ENCODE results near the gene OMA1. TPM values are rescaled to one million over a fixed set of nuclear protein-coding genes. Genes with fewer than 3 reads are reported as not detected.
A peak's percentile ranks its signal among the peaks of the same experiment; 100 is the strongest.

OMA1 gene
- total RNA-seq, 2 donors from 2014 or later: 27.0 to 27.3 TPM

GRCh38 chr1:58588396-58588795, 41.9 kb upstream of the OMA1 start:
- Histone ChIP-seq H3K4me1 (peaks cover 0 to 17% of the 10 kb centered on the region in 2 donors), H3K4me3 (no peak overlapping the region), H3K36me3 (no peaks in the 10 kb centered on the region), H3K27me3 (no peaks in the 10 kb centered on the region), H3K27ac (no peak overlapping the region), H3K9me3 (no peaks in the 10 kb centered on the region)
- DNase-seq (ENCODE audit: low spot score): no peak
- TF ChIP-seq, protein P1, sequence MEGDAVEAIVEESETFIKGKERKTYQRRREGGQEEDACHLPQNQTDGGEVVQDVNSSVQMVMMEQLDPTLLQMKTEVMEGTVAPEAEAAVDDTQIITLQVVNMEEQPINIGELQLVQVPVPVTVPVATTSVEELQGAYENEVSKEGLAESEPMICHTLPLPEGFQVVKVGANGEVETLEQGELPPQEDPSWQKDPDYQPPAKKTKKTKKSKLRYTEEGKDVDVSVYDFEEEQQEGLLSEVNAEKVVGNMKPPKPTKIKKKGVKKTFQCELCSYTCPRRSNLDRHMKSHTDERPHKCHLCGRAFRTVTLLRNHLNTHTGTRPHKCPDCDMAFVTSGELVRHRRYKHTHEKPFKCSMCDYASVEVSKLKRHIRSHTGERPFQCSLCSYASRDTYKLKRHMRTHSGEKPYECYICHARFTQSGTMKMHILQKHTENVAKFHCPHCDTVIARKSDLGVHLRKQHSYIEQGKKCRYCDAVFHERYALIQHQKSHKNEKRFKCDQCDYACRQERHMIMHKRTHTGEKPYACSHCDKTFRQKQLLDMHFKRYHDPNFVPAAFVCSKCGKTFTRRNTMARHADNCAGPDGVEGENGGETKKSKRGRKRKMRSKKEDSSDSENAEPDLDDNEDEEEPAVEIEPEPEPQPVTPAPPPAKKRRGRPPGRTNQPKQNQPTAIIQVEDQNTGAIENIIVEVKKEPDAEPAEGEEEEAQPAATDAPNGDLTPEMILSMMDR (IDR thresholded peaks at IDR 0.05): no peak

GRCh38 chr1:58587667-58588066, 41.1 kb upstream of the OMA1 start:
- TF ChIP-seq, protein P1 (IDR thresholded peaks at IDR 0.05): no peak
- H3K4me3 ChIP-seq: no peak overlapping the region
- no peaks in the 10 kb centered on the region for H3K36me3 ChIP-seq
- no peaks in the 10 kb centered on the region for H3K9me3 ChIP-seq
- no peak for DNase-seq (ENCODE audit: low spot score)
- H3K27me3 ChIP-seq: no peaks in the 10 kb centered on the region
- H3K4me1 ChIP-seq: peaks cover 0 to 17% of the 10 kb centered on the region in 2 donors
- no peak overlapping the region for H3K27ac ChIP-seq

- no peak overlapping the region for H3K4me3 ChIP-seq
- no peaks in the 10 kb centered on the region for H3K36me3 ChIP-seq
- TF ChIP-seq, protein P1 (IDR thresholded peaks at IDR 0.05): no peak
- DNase-seq (ENCODE audit: low spot score): no peak
- peaks cover 0 to 17% of the 10 kb centered on the region in 2 donors for H3K4me1 ChIP-seq
- no peaks in the 10 kb centered on the region for H3K9me3 ChIP-seq
- H3K27me3 ChIP-seq: no peaks in the 10 kb centered on the region
- no peak overlapping the region for H3K27ac ChIP-seq
Observed at GRCh38 chr1:58586271-58586670, 39.7 kb upstream of the OMA1 start.

DNA sequence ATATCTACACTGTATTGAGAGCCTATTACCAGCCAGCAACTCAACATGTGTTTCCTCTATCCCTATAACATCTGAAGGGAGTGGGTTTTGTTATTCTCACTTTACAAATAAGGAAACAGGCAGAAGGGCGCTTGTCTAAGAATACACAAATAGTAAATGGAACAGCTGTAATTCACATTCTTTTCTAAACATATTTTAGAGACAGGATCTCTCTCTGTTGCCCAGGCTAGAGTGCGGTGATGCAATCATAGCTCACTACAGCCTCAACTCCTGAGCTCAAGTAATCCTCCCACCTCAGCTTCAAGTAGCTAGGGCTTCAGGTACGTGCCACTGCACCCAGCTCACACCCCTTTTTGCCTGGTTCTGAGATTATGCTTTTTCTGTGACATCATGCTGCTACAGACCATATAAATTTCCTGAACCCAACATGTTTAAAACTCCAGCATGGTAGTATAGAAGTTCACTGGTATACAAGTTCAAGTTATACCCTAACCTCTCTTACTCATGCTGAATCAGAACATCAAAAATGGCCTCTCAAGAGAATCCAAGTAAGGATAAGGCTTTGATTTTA, 39.1 kb upstream of the OMA1 start:
- Histone ChIP-seq H3K4me1 (peaks cover 0 to 17% of the 10 kb centered on the region in 2 donors), H3K27ac (peak overlapping the region in 1 of 2 donors; percentile 56), H3K9me3 (no peaks in the 10 kb centered on the region), H3K36me3 (no peaks in the 10 kb centered on the region), H3K4me3 (no peak overlapping the region), H3K27me3 (no peaks in the 10 kb centered on the region)
- no peak for DNase-seq (ENCODE audit: low spot score)
- TF ChIP-seq, protein P1 (IDR thresholded peaks at IDR 0.05): no peak

GRCh38 chr1:58585166-58585565, 38.6 kb upstream of the OMA1 start:
- no peak for DNase-seq (ENCODE audit: low spot score)
- Histone ChIP-seq H3K4me3 (no peak overlapping the region), H3K27ac (peak overlapping the region in 1 of 2 donors; percentile 56), H3K27me3 (no peaks in the 10 kb centered on the region), H3K4me1 (peaks cover 0 to 17% of the 10 kb centered on the region in 2 donors), H3K36me3 (no peaks in the 10 kb centered on the region), H3K9me3 (no peaks in the 10 kb centered on the region)
- TF ChIP-seq, protein P1 (IDR thresholded peaks at IDR 0.05): no peak
